SK-N-SH treated with all-trans-retinoic acid at 6 μM for 48 hours (cell line): ENCODE measurements around the gene CLDN8.

Source experiments
- ATAC-seq: fragments of 200-7000 bp; cut with Tn5 transposase; 3 replicates; pipeline ENCODE4 v1.9.1; 2020; ENCODE audit warnings: mild to moderate bottlenecking, moderate library complexity
- ARNTL ChIP-seq: fragments of 450-650 bp; formaldehyde crosslinking; IDR thresholded peaks from 2 replicates; pipeline ENCODE4 v1.5.0; 2020; ENCODE audit warnings: low read depth, mild to moderate bottlenecking, moderate library complexity, borderline replicate concordance
- BACH2 ChIP-seq: fragments of 250-450 bp; sonication (Bioruptor Pico); IDR thresholded peaks from 2 replicates; pipeline ENCODE4 v1.9.0; 2021; ENCODE audit warnings: mild to moderate bottlenecking, borderline replicate concordance
- CSDC2 ChIP-seq: fragments of 250-450 bp; sonication (Bioruptor Pico); IDR thresholded peaks from 2 replicates; pipeline ENCODE4 v1.5.0; 2020; ENCODE audit warnings: mild to moderate bottlenecking, moderate library complexity
- CSRNP3 ChIP-seq: fragments of 250-450 bp; sonication (Bioruptor Pico); IDR thresholded peaks from 2 replicates; pipeline ENCODE4 v1.5.1; 2021; ENCODE audit warnings: mild to moderate bottlenecking, moderate library complexity
- ESRRG ChIP-seq: fragments of 250-450 bp; sonication (Bioruptor Pico); IDR thresholded peaks from 2 replicates; pipeline ENCODE4 v1.6.1; 2021; ENCODE audit warnings: mild to moderate bottlenecking
- GLIS3 ChIP-seq: fragments of 250-450 bp; sonication (Bioruptor Pico); IDR thresholded peaks from 2 replicates; pipeline ENCODE4 v1.5.0; 2020; ENCODE audit warnings: mild to moderate bottlenecking, moderate library complexity
- ISL1 ChIP-seq: fragments of 250-450 bp; sonication (Bioruptor Pico); IDR thresholded peaks from 2 replicates; pipeline ENCODE4 v2.1.2; 2022; ENCODE audit warnings: mild to moderate bottlenecking, moderate library complexity
- OSR1 ChIP-seq: fragments of 250-450 bp; sonication (Bioruptor Pico); IDR thresholded peaks from 2 replicates; pipeline ENCODE4 v1.8.0; 2022; ENCODE audit warnings: moderate library complexity, mild to moderate bottlenecking, inconsistent platforms
- PATZ1 ChIP-seq: fragments of 250-450 bp; sonication (Bioruptor Pico); IDR thresholded peaks from 2 replicates; pipeline ENCODE4 v1.8.0; 2020; ENCODE audit warnings: mild to moderate bottlenecking, moderate library complexity, borderline replicate concordance
- POU6F1 ChIP-seq: fragments of 250-450 bp; sonication (Bioruptor Pico); IDR thresholded peaks from 2 replicates; pipeline ENCODE4 v1.8.0; 2021; ENCODE audit warnings: low read depth, mild to moderate bottlenecking, moderate library complexity, borderline replicate concordance
- PPARA ChIP-seq: fragments of 250-450 bp; sonication (Bioruptor Pico); IDR thresholded peaks from 2 replicates; pipeline ENCODE4 v1.5.0; 2020; ENCODE audit warnings: mild to moderate bottlenecking, borderline replicate concordance
- RARB ChIP-seq: fragments of 250-450 bp; sonication (Bioruptor Pico); IDR thresholded peaks from 2 replicates; pipeline ENCODE4 v1.8.0; 2021; ENCODE audit warnings: mild to moderate bottlenecking, moderate library complexity
- SNAI2 ChIP-seq: fragments of 250-450 bp; sonication (Bioruptor Pico); IDR thresholded peaks from 2 replicates; pipeline ENCODE4 v1.5.0; 2020; ENCODE audit warnings: mild to moderate bottlenecking, moderate library complexity
- TCF4 ChIP-seq: fragments of 250-450 bp; sonication (Bioruptor Pico); IDR thresholded peaks from 2 replicates; pipeline ENCODE4 v1.8.0; 2021; ENCODE audit warnings: mild to moderate bottlenecking, moderate library complexity, borderline replicate concordance
- TSHZ2 ChIP-seq: fragments of 250-450 bp; sonication (Bioruptor Pico); IDR thresholded peaks from 2 replicates; pipeline ENCODE4 v1.5.0; 2020; ENCODE audit warnings: mild to moderate bottlenecking, moderate library complexity
- ZC3H10 ChIP-seq: fragments of 250-450 bp; sonication (Bioruptor Pico); IDR thresholded peaks from 2 replicates; pipeline ENCODE4 v1.5.1; 2021; ENCODE audit warnings: mild to moderate bottlenecking, moderate library complexity
- ZNF565 ChIP-seq: fragments of 450-650 bp; formaldehyde crosslinking; conservative IDR thresholded peaks from 2 replicates; pipeline ENCODE4 v1.5.0; 2020; ENCODE audit warnings: low read depth, mild to moderate bottlenecking, moderate library complexity
- ZNF70 ChIP-seq: fragments of 450-650 bp; formaldehyde crosslinking; IDR thresholded peaks from 2 replicates; pipeline ENCODE4 v1.5.0; 2020; ENCODE audit warnings: mild to moderate bottlenecking, moderate library complexity
- ZNF8 ChIP-seq: fragments of 450-650 bp; formaldehyde crosslinking; IDR thresholded peaks from 2 replicates; pipeline ENCODE4 v1.5.0; 2020; ENCODE audit warnings: mild to moderate bottlenecking, moderate library complexity
- TF ChIP-seq, protein P1 (sequence below): fragments of 250-450 bp; sonication (Bioruptor Pico); IDR thresholded peaks from 2 replicates; pipeline ENCODE4 v1.5.1; 2020; ENCODE audit warnings: low read depth, mild to moderate bottlenecking, moderate library complexity

Gene CLDN8

DNA sequence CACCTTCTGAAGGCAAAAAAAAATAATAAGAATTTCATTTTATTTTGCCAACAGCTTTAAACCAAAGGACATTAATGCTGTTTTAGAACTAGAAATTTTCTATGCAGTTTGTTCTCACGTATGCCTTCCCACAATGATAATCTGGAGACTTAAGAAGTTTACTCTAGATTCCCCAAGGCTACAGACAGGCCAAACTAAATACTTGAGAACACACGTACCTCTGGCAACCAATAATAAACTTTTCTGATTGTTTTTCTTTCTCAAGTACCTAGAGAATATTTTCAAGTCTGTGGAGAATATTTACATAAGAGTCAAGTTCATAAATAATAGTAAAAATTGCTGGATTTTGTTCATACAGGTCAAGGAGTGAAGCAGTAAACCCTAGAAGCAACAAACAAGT lies 15.9 kb downstream of the CLDN8 start (continued):
- TF ChIP-seq PPARA (CRISPR knock-in tag) (no peak), POU6F1 (no peak)
- TF ChIP-seq, protein P1, sequence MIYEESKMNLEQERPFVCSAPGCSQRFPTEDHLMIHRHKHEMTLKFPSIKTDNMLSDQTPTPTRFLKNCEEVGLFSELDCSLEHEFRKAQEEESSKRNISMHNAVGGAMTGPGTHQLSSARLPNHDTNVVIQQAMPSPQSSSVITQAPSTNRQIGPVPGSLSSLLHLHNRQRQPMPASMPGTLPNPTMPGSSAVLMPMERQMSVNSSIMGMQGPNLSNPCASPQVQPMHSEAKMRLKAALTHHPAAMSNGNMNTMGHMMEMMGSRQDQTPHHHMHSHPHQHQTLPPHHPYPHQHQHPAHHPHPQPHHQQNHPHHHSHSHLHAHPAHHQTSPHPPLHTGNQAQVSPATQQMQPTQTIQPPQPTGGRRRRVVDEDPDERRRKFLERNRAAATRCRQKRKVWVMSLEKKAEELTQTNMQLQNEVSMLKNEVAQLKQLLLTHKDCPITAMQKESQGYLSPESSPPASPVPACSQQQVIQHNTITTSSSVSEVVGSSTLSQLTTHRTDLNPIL (CRISPR knock-in tag): no peak

DNA sequence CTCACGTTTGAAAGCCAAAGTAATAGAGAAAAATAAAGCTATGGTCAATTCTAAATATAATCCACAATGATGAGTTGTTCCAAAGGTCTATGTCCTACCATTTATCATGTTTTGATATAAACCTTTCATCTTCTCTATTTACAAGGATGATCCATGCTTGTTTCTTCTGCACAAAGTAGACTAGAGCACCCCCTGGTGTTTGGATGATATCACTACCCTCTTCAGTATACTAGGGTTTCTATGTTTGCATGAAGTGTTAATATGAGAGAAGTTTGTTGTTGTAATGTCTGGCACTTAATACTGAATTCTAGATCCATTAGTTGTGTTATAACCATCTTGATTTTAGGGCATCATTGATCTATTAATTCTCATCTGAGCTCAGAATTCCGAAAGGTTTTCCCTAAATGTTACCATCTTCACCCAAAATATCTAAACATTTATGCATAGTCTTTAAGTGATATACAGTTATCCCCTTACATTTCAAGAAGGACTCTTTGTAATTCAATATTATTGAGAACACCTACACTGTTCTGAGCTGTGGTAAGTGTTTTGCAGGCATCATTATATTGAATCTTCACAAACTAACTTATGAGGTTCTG lies 21.1 kb downstream of the CLDN8 start:
- peak; percentile 87 for ATAC-seq
- TF ChIP-seq CSRNP3 (CRISPR knock-in tag) (no peak), TCF4 (CRISPR knock-in tag) (no peak), ARNTL (CRISPR knock-in tag) (no peak), ZC3H10 (CRISPR knock-in tag) (no peak), BACH2 (no peak), PATZ1 (CRISPR knock-in tag) (no peak), GLIS3 (no peak), TSHZ2 (CRISPR knock-in tag) (no peak), ISL1 (no peak), RARB (CRISPR knock-in tag) (no peak), SNAI2 (CRISPR knock-in tag) (no peak)

GRCh38 chr21:30193201-30193600 lies 22.7 kb downstream of the CLDN8 start:
- no peak for TF ChIP-seq OSR1
- TF ChIP-seq CSDC2 (CRISPR knock-in tag): no peak
- TF ChIP-seq ARNTL (CRISPR knock-in tag): no peak
- no peak for TF ChIP-seq BACH2
- no peak for TF ChIP-seq PATZ1 (CRISPR knock-in tag)
- no peak for TF ChIP-seq ZNF70
- TF ChIP-seq ESRRG (CRISPR knock-in tag): no peak
- no peak for TF ChIP-seq GLIS3
- TF ChIP-seq ZNF565 (CRISPR knock-in tag): no peak
- no peak for TF ChIP-seq ZNF8 (CRISPR knock-in tag)

More at GRCh38 chr21:30193201-30193600, 22.7 kb downstream of the CLDN8 start:
- no peak for ATAC-seq
